Uterus (tissue), 2 donors: Measurements from ENCODE around the gene HCK.

ENCODE experiments used
- POLR2A ChIP-seq, 2 donors: fragments of 450-650 bp; IDR thresholded peaks; one replicate each; pipeline ENCODE4 v1.6.1; 2016; ENCODE audit warnings: antibody characterized with exemption in 2 of 2, mild to moderate bottlenecking in 1 of 2, moderate library complexity in 1 of 2
- TF ChIP-seq, protein P1 (sequence below), 4 experiments: fragments of 200-600 bp in 2 of 4; fragments of 450-650 bp in 2 of 4; sonication (generic) in 2 of 4; IDR thresholded peaks; one replicate each; pipeline ENCODE4 v1.5.1; 2016 to 2019; ENCODE audit warnings: antibody characterized with exemption in 4 of 4, mild to moderate bottlenecking in 2 of 4, moderate library complexity in 1 of 4

DNA sequence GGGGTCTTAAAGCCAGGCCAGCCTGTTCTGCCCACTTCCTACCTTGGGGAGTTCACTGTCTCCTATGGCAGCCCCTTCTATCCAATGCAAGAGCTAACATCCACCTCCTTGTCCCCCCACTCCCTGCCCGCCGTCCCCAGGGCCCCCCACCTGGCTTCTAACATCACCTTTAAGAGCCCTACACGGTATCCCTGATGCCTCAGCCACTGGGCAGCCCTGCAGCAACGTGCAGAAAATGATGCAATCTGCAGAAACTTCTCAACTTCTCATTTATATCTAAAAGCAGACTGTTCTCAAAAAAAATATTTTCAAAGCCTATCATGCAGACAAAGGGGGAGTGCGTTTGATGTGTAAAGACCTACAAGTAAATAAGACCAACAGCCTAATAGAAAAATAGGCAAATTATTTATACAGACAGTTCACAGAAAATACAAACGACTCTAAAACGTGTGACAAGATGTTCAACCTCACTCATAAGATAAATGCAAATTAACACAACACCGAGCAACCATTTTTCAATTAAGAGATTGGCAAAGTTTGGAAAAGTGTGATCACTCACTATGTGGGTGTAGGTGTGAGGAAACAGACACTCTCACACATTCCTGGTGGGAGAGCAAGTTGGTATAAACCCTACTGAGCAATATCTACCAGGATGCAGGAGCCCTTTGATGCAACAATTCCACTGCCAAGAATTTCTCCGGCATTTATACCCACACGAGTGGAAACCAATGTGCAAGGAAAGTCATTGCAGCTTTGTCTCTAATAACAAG, 15.1 kb upstream of the HCK start:
- TF ChIP-seq, protein P1, sequence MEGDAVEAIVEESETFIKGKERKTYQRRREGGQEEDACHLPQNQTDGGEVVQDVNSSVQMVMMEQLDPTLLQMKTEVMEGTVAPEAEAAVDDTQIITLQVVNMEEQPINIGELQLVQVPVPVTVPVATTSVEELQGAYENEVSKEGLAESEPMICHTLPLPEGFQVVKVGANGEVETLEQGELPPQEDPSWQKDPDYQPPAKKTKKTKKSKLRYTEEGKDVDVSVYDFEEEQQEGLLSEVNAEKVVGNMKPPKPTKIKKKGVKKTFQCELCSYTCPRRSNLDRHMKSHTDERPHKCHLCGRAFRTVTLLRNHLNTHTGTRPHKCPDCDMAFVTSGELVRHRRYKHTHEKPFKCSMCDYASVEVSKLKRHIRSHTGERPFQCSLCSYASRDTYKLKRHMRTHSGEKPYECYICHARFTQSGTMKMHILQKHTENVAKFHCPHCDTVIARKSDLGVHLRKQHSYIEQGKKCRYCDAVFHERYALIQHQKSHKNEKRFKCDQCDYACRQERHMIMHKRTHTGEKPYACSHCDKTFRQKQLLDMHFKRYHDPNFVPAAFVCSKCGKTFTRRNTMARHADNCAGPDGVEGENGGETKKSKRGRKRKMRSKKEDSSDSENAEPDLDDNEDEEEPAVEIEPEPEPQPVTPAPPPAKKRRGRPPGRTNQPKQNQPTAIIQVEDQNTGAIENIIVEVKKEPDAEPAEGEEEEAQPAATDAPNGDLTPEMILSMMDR (IDR thresholded peaks at IDR 0.05), result no peak
- no peak for TF ChIP-seq POLR2A (IDR thresholded peaks at IDR 0.05)
